OCI-LY3 (cell line): Measurements from ENCODE around the gene CTPS1.

Experiments used
- CTCF ChIP-seq: fragments of 200-600, 300-600 bp; sonication (generic); IDR thresholded peaks from 2 replicates; pipeline ENCODE4 v1.5.1; 2014; ENCODE audit warnings: antibody characterized with exemption, low read length, low read depth
- EZH2phosphoT487 ChIP-seq: fragments of 200-600 bp; shearing (Covaris generic); IDR thresholded peaks from 2 replicates; pipeline ENCODE4 v1.6.1; 2018; ENCODE audit warnings: antibody characterized with exemption, mixed run types, low read depth

- TF ChIP-seq CTCF = no peak
- no peak for TF ChIP-seq EZH2phosphoT487
Measured at GRCh38 chr1:40944326-40944725, 35.2 kb upstream of the CTPS1 start.
